H1 (cell line): ENCODE data around the gene HMCN1. TPM values are rescaled to one million over a fixed set of nuclear protein-coding genes. Genes with fewer than 3 reads are reported as not detected.

Source experiments
- CTCF ChIA-PET: fragments of 300-600 bp; sonication (Branson Sonifier 250); formaldehyde crosslinking; loops from one replicate; lab custom pipeline; 2021; ENCODE audit not compliant: partially characterized antibody; lab: Charles Lee
- POLR2A ChIA-PET: fragments of 300-600 bp; sonication (Branson Sonifier 250); formaldehyde crosslinking; loops from one replicate; lab custom pipeline; 2021; ENCODE audit warnings: inconsistent platforms; ENCODE audit not compliant: partially characterized antibody; lab: Charles Lee
- DNase-seq, 2 experiments: peaks; one replicate each; pipeline versions ENCODE4 v3.0.0 to v3.0.0-alpha.2; 2010 to 2022; ENCODE audit warnings: low spot score in 2 of 2, low read depth in 1 of 2, mixed read lengths in 1 of 2
- FAIRE-seq: peaks from 2 replicates; lab custom pipeline; 2011; peaks lifted over from hg19 to GRCh38; lab: Jason Lieb, UNC
- H2AFZ ChIP-seq: 2 replicates; pipeline ENCODE4 v1.8.1; 2012; ENCODE audit warnings: low read length, inconsistent platforms
- H2AK5ac ChIP-seq: 2 replicates; pipeline ENCODE4 v1.6.1; 2013; ENCODE audit warnings: low read depth, low read length
- H2BK120ac ChIP-seq: replicated peaks from 2 replicates; pipeline ENCODE3; 2013; ENCODE audit warnings: low read depth, low read length, inconsistent platforms
- H2BK12ac ChIP-seq: 2 replicates; pipeline ENCODE4 v1.6.1; 2013; ENCODE audit warnings: low read depth, low read length
- H2BK15ac ChIP-seq: 2 replicates; pipeline ENCODE4 v1.6.1; 2013; ENCODE audit warnings: low read length
- H2BK20ac ChIP-seq: 2 replicates; pipeline ENCODE4 v1.6.1; 2013; ENCODE audit warnings: low read length
- H2BK5ac ChIP-seq: 2 replicates; pipeline ENCODE4 v1.6.1; 2013; ENCODE audit warnings: low read depth, low read length
- H3K14ac ChIP-seq: 2 replicates; pipeline ENCODE4 v1.6.1; 2013; ENCODE audit warnings: inconsistent platforms; ENCODE audit not compliant: insufficient read length
- H3K18ac ChIP-seq: 2 replicates; pipeline ENCODE4 v1.6.1; 2013; ENCODE audit warnings: low read length; ENCODE audit errors: extremely low read depth
- H3K23ac ChIP-seq: 2 replicates; pipeline ENCODE4 v1.6.1; 2013; ENCODE audit warnings: inconsistent platforms; ENCODE audit not compliant: insufficient read length
- H3K23me2 ChIP-seq: 2 replicates; pipeline ENCODE4 v1.6.1; 2013; ENCODE audit warnings: low read depth, low read length
- H3K27ac ChIP-seq: 2 replicates; pipeline ENCODE4 v1.6.1; 2011; ENCODE audit warnings: low read depth, low read length, inconsistent platforms
- H3K27me3 ChIP-seq, 4 experiments: replicated peaks in 1 of 4; 1 replicate in 1 of 4; 2 replicates in 3 of 4; pipeline versions ENCODE4 v1.6.1 to v1.8.1; 2011 to 2013; ENCODE audit warnings: low read length in 3 of 4, mild to moderate bottlenecking in 3 of 4, inconsistent platforms in 2 of 4, mixed read lengths in 2 of 4, moderate library complexity in 1 of 4; ENCODE audit not compliant: control insufficient read depth in 3 of 4, insufficient read depth in 3 of 4; ENCODE audit errors: extremely low read depth in 1 of 4
- H3K36me3 ChIP-seq, 4 experiments: 2 replicates each; pipeline versions ENCODE4 v1.6.1 to v1.8.1; 2011 to 2013; ENCODE audit warnings: mild to moderate bottlenecking in 4 of 4, low read length in 3 of 4, moderate library complexity in 2 of 4, control low read depth in 1 of 4, inconsistent platforms in 1 of 4; ENCODE audit not compliant: insufficient read depth in 4 of 4, control insufficient read depth in 2 of 4
- H3K4ac ChIP-seq: replicated peaks from 2 replicates; pipeline ENCODE3; 2013; ENCODE audit warnings: low read length, low read depth, mixed read lengths, inconsistent platforms; ENCODE audit not compliant: insufficient read length
- H3K4me1 ChIP-seq, 4 experiments: replicated peaks in 1 of 4; 1 replicate in 1 of 4; 2 replicates in 3 of 4; pipeline versions ENCODE4 v1.6.1 to v1.8.1; 2011 to 2013; ENCODE audit warnings: low read length in 3 of 4, inconsistent platforms in 2 of 4, mixed read lengths in 1 of 4; ENCODE audit not compliant: insufficient read depth in 4 of 4, control insufficient read depth in 3 of 4
- H3K4me2 ChIP-seq, 2 experiments: 2 replicates each; pipeline versions ENCODE4 v1.6.1 to v1.8.1; 2011 to 2013; ENCODE audit warnings: low read depth in 2 of 2, low read length in 2 of 2, control low read depth in 1 of 2, inconsistent platforms in 1 of 2, mild to moderate bottlenecking in 1 of 2; ENCODE audit not compliant: insufficient read depth in 1 of 2
- H3K4me3 ChIP-seq, 4 experiments: fragments of 200-600, 300-600 bp in 1 of 4; sonication (generic), shearing (Covaris generic), sonication (Bioruptor Twin) in 1 of 4; 2 replicates each; pipeline versions ENCODE4 v1.5.1 to v1.8.1; 2011 to 2016; ENCODE audit warnings: low read length in 4 of 4, low read depth in 3 of 4, control low read depth in 2 of 4, inconsistent platforms in 2 of 4, mild to moderate bottlenecking in 2 of 4, mixed read lengths in 1 of 4, moderate library complexity in 1 of 4; ENCODE audit not compliant: insufficient read depth in 2 of 4; ENCODE audit errors: extremely low read depth in 1 of 4
- H3K56ac ChIP-seq: replicated peaks from 2 replicates; pipeline ENCODE3; 2013; ENCODE audit warnings: low read depth, mild to moderate bottlenecking, mixed read lengths, low read length, inconsistent platforms; ENCODE audit not compliant: insufficient read length
- H3K79me1 ChIP-seq: 2 replicates; pipeline ENCODE4 v1.6.1; 2013; ENCODE audit warnings: low read depth, low read length, control low read depth
- H3K79me2 ChIP-seq, 2 experiments: 2 replicates each; pipeline versions ENCODE4 v1.6.1 to v1.8.1; 2012 to 2013; ENCODE audit warnings: low read length in 2 of 2, mild to moderate bottlenecking in 2 of 2, inconsistent platforms in 1 of 2; ENCODE audit not compliant: insufficient read depth in 2 of 2, control insufficient read depth in 1 of 2
- H3K9ac ChIP-seq, 4 experiments: replicated peaks in 1 of 4; 1 replicate in 1 of 4; 2 replicates in 3 of 4; pipeline versions ENCODE4 v1.6.1 to v1.8.1; 2011 to 2013; ENCODE audit warnings: low read depth in 3 of 4, low read length in 3 of 4, control low read depth in 2 of 4, mild to moderate bottlenecking in 2 of 4, moderate library complexity in 2 of 4, inconsistent platforms in 1 of 4; ENCODE audit errors: extremely low read depth in 1 of 4
- H3K9me3 ChIP-seq, 2 experiments: 2 replicates each; pipeline versions ENCODE4 v1.6.1 to v1.8.1; 2012 to 2013; ENCODE audit warnings: mild to moderate bottlenecking in 2 of 2, moderate library complexity in 2 of 2, control low read depth in 1 of 2, inconsistent platforms in 1 of 2, low read depth in 1 of 2, low read length in 1 of 2, mixed read lengths in 1 of 2; ENCODE audit not compliant: insufficient read depth in 2 of 2
- H4K20me1 ChIP-seq, 2 experiments: replicated peaks in 1 of 2; 2 replicates each; pipeline versions ENCODE3 to v1.8.1; 2011 to 2013; ENCODE audit warnings: inconsistent platforms in 2 of 2, low read length in 2 of 2, mild to moderate bottlenecking in 1 of 2; ENCODE audit not compliant: insufficient read depth in 2 of 2, control insufficient read depth in 1 of 2
- H4K5ac ChIP-seq: 2 replicates; pipeline ENCODE4 v1.6.1; 2013; ENCODE audit warnings: low read length, low read depth, mixed read lengths, inconsistent platforms; ENCODE audit not compliant: insufficient read length
- H4K8ac ChIP-seq: 2 replicates; pipeline ENCODE4 v1.8.0; 2013; ENCODE audit warnings: mild to moderate bottlenecking, moderate library complexity, low read length, inconsistent platforms; ENCODE audit not compliant: insufficient read depth; ENCODE audit errors: extremely low read depth
- H4K91ac ChIP-seq: replicated peaks from 2 replicates; pipeline ENCODE3; 2013; ENCODE audit warnings: low read length, mixed read lengths, inconsistent platforms; ENCODE audit not compliant: insufficient read length
- CREB1 ChIP-seq: IDR thresholded peaks from 2 replicates; pipeline ENCODE4 v1.6.1; 2012; ENCODE audit warnings: inconsistent platforms
- HDAC6 ChIP-seq: IDR thresholded peaks from one replicate; pipeline ENCODE4 v1.7.1; 2012; ENCODE audit warnings: low read depth, mild to moderate bottlenecking, inconsistent platforms, low read length, moderate library complexity
- JUN ChIP-seq: IDR thresholded peaks from 2 replicates; pipeline ENCODE4 v1.6.1; 2011; ENCODE audit warnings: low read depth, mild to moderate bottlenecking, improper control_type of control experiment, low read length
- KDM5A ChIP-seq: fragments of 200-600 bp; IDR thresholded peaks from 2 replicates; pipeline ENCODE4 v1.7.1; 2012; ENCODE audit warnings: mild to moderate bottlenecking, low read length, inconsistent platforms, mixed read lengths
- SIN3A ChIP-seq, 2 experiments: IDR thresholded peaks in 1 of 2; conservative IDR thresholded peaks in 1 of 2; 2 replicates each; pipeline ENCODE4 v1.6.1; 2011 to 2012; ENCODE audit warnings: low read length in 2 of 2, improper control_type of control experiment in 1 of 2, low read depth in 1 of 2, mild to moderate bottlenecking in 1 of 2
- YY1 ChIP-seq: IDR thresholded peaks from 2 replicates; pipeline ENCODE4 v1.6.1; 2011; ENCODE audit warnings: low read depth, mild to moderate bottlenecking, low read length
- WGBS, 2 experiments: shearing (Covaris generic) in 1 of 2; methylation state at CpG; one replicate each; pipeline versions ENCODE4 v1.1.6 to v1.1.7; 2013 to 2015; ENCODE audit warnings: low lambda C conversion rate in 2 of 2, mixed read lengths in 2 of 2, inconsistent platforms in 1 of 2, low coverage in 1 of 2, missing lambda C conversion rate in 1 of 2; ENCODE audit not compliant: insufficient replicate concordance in 2 of 2, insufficient coverage in 1 of 2, insufficient read length in 1 of 2; ENCODE audit errors: extremely low coverage in 1 of 2, missing lambda C conversion rate in 1 of 2; 5-methylcytosine and 5-hydroxymethylcytosine counted together
- polyA plus RNA-seq, 7 experiments: library from polyadenylated mRNA; depleted of rRNA in 3 of 7; stranded (reverse) in 5 of 7; unstranded in 2 of 7; fragments of >200 nt in 5 of 7; fragments of 200-250 nt in 2 of 7; gene quantifications; 1 replicate in 5 of 7; 2 replicates in 1 of 7; 4 replicates in 1 of 7; pipeline versions ENCODE4 v1.2.1 to v1.2.3, GENCODE V29; 2011 to 2013; ENCODE audit warnings: missing spikeins in 2 of 7, mixed read lengths in 2 of 7
- total RNA-seq: library from RNA; stranded (reverse); fragmentation: NEBNext Ultra II Directional; extraction: Animal tissue kit (Norgen Biotek cat#: 25700); gene quantifications from 2 replicates; pipeline ENCODE4 v1.2.1, GENCODE V29; 2021

Gene HMCN1
- total and polyA plus RNA-seq, 2 of the 8 experiments (the other 6 are each of a cell fraction or from before 2014, with no cell fraction given): 13.8 to 14.6 TPM

GRCh38 chr1:185769136-185769535, 34.9 kb downstream of the HMCN1 start:
- H2BK20ac ChIP-seq: no peak overlapping the region
- peaks cover 0 to 1% (median 0%) of the 10 kb centered on the region in 4 experiments; a peak in 1 of 7 replicates for H3K27me3 ChIP-seq
- peaks cover 0 to under 1% (median 0%) of the 10 kb centered on the region in 4 experiments; a peak in 3 of 7 replicates for H3K4me1 ChIP-seq
- H3K79me1 ChIP-seq: no peaks in the 10 kb centered on the region
- H3K4ac ChIP-seq: no peak overlapping the region
- no peaks in the 10 kb centered on the region for H4K20me1 ChIP-seq
- H3K36me3 ChIP-seq: no peaks in the 10 kb centered on the region
- no peak overlapping the region for H2AFZ ChIP-seq
- no peak overlapping the region for H4K5ac ChIP-seq
- DNase-seq: no peak
- no peak overlapping the region for H2BK12ac ChIP-seq
- POLR2A ChIA-PET: no interaction called here
- no peak overlapping the region for H2BK5ac ChIP-seq
- H3K23ac ChIP-seq: no peak overlapping the region
- H3K27ac ChIP-seq: no peak overlapping the region
- TF ChIP-seq YY1 (no peak), CREB1 (no peak), HDAC6 (no peak), KDM5A (no peak), SIN3A (conservative IDR thresholded peaks at IDR 0.05 in 1 of 2, IDR thresholded peaks at IDR 0.05 in 1 of 2; ENCODE audit: low read depth in 1 of 2, low read length in 2 of 2) (no peak), JUN (no peak)
- TF ChIP-seq, all 59 proteins: peak for 0
- no peak overlapping the region for H3K18ac ChIP-seq
- H2AK5ac ChIP-seq: no peak overlapping the region
- no peak overlapping the region for H4K8ac ChIP-seq
- no peak overlapping the region for H3K4me2 ChIP-seq
- H3K79me2 ChIP-seq: no peaks in the 10 kb centered on the region
- no peak overlapping the region for H2BK15ac ChIP-seq
- H3K4me3 ChIP-seq: no peak overlapping the region
- no peak overlapping the region for H3K14ac ChIP-seq
- H3K23me2 ChIP-seq: no peaks in the 10 kb centered on the region
- 94% methylated on average over 1 of the region's 1 CpG; no CpG with 5 or more reads in 1 of the 2 experiments for WGBS, 2 experiments
- FAIRE-seq: no peak
- H2BK120ac ChIP-seq: no peak overlapping the region
- no peak overlapping the region for H3K56ac ChIP-seq
- H3K9me3 ChIP-seq: no peaks in the 10 kb centered on the region
- no peak overlapping the region for H4K91ac ChIP-seq
- CTCF ChIA-PET: interaction anchor here (1.0 to 1.7 kb wide), 2 partner anchors 35 to 50 kb away, joined by 3 to 4 read pairs; partner anchors contain the start of gene HMCN1
- H3K9ac ChIP-seq: no peak overlapping the region
